GM21390 (cell line): ENCODE results near the gene PIEZO2.
A peak's percentile ranks its signal among the peaks of the same experiment; 100 is the strongest.

Experiments used
- ATAC-seq: cut with Tn5 transposase; IDR thresholded peaks from one replicate; pipeline ENCODE4 v1.9.1; 2021; ENCODE audit not compliant: unreplicated experiment

Gene PIEZO2

DNA sequence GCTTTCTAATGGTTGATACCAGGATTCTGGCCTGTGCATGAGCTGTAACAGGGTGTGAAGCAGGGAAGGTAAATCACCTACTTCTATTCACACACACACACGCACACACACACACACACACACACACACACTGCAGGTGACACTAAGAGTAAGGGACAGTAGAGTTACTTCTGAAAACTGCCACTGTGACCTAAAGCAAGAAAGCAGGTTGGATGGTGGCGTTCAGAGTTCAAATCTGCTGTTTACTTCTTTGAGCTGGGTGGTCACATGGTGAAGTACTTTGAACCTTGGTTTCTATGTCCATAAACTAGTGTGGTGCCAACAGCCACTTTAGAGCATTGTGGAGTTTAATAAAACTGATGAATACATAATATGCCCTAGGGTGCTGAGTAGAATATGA is 248.0 kb downstream of the PIEZO2 start:
- no peak for ATAC-seq

GRCh38 chr18:10900435-10900834 is 248.9 kb downstream of the PIEZO2 start:
- no peak for ATAC-seq

DNA sequence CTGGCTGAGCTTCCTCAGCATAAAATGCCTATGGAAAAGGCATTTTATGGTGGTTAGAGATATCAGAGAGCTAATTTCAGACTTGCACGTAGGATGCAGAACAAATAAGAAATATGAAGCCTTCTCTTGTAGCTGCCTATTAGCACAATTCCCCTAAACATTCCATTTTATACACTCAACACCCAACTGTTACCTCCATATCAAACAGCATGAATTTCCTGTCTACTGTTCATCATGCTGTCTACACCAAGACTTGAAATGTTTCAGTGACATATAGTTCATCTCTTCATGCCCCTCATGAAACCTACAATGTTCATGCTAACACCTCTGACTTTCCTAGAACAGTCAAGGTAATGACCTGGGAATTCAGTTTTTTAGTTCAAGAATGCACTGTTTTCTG is 249.9 kb downstream of the PIEZO2 start:
- no peak for ATAC-seq

DNA sequence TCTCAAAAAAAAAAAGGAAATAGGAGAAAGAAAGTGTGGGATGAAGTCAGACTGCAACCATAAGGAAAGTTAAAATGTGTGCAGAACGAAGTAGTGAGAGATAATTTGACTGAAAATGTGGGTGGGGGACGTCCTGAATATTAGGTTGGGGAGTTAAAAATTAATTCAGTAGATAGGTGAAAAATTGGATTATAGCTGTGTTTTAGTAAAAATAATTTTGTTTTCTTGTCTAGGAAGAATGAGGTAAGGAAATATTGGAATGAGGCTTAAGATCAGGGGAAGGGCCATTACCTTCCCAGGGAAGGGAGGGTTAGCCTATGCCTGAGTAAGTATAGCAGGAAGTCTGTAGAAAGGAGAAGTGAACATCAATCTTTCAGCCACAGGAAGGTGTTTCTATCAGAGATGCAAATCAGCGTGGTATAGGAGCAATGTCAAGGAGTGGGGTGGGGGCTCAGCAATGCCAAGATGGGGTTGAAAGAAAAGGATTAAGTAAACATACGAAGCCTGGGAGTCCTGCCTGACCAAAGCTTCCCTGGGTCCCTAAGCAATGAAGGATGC is 250.9 kb downstream of the PIEZO2 start:
- no peak for ATAC-seq

GRCh38 chr18:10896851-10897250 is 252.5 kb downstream of the PIEZO2 start:
- ATAC-seq, result no peak

GRCh38 chr18:10895976-10896375 is 253.4 kb downstream of the PIEZO2 start:
- no peak for ATAC-seq

DNA sequence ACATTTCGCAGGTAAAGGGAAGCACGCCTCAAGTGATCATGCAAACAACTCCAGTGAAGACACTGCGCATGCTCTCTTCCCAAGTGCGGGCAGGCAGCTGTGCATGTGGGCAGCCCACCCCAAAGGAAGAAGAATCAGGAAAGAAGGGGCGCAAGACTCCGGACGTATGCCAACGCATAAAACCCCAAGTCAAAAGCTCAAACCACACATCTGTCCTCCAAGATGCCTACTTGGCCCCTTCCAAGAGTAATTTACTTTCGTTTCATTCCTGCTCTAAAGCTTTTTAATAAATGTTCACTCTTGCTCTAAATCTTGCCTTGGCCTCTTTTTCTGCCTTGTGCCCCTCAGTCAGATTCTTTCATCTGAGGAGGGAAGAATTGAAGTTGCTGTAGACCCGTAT is 254.9 kb downstream of the PIEZO2 start:
- no peak for ATAC-seq

- ATAC-seq, result no peak
Observed at GRCh38 chr18:10893761-10894160, 255.6 kb downstream of the PIEZO2 start.

GRCh38 chr18:10893196-10893595 is 256.2 kb downstream of the PIEZO2 start:
- ATAC-seq, result no peak

- ATAC-seq, result no peak
Observed at GRCh38 chr18:10892786-10893185, 256.6 kb downstream of the PIEZO2 start.

DNA sequence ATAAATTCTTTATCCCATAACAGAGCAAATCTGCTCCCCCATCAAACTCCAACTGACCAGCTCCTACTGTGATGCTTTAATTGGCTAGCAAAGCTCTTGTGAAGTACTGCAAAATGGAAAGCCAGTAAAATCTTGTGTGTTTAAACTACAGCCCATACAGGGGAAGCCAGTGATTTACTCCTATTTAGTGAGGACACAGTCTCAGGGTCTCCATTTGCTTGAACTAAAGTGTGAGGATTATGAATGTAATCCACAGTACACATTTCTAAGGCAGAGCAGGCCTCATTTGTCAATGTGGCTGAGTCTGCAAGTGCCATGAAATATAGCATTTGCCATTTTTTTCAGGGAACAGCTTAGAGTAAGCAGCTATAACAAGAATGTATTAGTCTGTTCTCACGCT is 259.3 kb downstream of the PIEZO2 start:
- ATAC-seq, result no peak

DNA sequence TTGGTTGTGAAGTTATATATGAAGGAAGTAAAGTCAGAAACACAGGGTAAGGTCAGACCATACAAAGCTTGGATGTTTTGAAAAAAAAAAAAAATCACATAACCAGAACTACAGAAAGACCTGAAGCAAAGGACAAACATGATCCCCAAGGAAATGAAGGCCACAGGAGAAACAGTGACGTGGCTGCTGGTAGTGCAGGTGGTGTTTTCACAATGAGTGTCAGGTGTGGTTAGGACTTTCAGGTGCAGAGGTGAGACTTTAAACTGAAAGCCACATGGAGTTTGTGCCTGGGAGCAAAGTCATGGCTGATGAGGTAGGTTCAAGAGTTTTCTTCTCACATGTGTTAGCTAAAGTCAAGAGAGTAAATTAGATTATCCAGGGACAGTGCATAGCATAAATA is 270.7 kb downstream of the PIEZO2 start:
- peak; percentile 85 for ATAC-seq

DNA sequence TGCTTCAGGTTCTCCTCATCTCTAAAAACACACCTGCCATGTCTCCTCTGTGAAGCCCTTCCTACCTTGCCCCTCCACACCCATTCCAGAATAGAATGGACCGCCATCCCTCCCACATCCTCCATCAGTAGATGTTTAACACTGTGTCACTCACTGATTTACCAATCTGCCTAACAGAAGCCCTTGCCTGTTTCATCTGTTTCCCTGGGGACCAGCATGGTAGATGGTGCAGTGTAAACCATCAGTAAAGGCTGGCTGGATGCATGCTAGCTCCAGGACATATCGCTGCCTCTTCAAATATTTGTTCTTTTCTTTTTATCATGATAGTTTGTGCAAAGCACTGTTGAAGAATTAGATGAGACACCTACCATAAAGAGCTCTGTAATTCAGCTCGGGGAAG is 271.4 kb downstream of the PIEZO2 start:
- no peak for ATAC-seq

DNA sequence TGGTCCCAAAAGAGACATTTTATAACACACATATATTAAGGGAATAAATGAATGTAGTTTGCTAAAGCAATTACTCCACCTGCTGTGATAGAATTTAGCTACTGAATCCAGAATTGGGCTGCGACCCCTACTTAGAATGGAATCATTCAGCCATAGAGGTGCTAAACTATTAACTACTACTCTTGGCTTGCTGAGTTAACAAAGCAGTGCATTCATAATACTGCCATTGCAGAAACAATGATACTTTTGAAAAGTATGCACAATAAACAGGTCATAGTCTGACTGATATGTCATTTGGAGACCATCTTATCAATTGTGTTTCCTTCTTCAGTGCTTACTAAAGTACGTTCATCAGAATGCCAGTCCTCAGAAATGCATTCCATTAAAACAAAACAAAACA is 273.6 kb downstream of the PIEZO2 start:
- no peak for ATAC-seq

DNA sequence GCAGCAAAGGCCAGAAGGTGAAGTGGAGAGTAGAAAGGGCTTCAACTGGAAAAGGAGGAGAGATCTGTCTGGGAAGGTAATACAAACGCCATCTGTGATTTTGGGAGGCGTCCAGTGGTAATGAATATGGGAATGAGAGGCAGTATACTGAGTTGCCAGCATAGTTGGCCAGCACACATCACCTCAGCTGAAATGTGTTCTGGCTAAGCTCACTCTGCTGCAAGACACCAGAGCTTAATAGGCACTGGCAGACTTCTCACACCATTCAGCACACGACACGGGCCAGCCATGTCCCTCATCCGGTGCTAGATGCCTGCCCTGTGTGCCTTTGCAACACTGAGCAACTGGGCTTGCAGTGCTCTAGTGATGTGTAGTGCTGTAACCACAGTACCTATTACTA is 277.1 kb downstream of the PIEZO2 start:
- ATAC-seq, result no peak

DNA sequence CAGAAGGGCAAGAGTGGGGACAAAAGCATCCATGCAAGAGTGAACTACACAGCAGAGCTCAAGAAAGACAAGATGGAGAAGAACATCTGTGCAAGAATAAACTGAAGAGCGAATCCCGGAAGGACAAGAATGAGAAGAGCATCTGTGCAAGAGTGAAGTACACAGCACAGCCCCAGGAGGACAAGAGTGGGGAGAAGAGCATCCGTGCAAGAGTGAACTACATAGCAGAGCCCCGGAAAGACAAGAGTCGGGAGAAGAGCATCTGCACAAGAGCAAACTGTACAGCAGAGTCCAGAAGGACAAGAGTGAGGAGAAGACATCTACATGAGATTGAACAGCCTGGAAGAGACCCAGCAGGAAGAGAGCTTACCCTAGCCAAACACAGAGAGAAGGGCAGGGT is 284.6 kb downstream of the PIEZO2 start:
- no peak for ATAC-seq

- no peak for ATAC-seq
Observed at GRCh38 chr18:10863026-10863425, 286.3 kb downstream of the PIEZO2 start.

DNA sequence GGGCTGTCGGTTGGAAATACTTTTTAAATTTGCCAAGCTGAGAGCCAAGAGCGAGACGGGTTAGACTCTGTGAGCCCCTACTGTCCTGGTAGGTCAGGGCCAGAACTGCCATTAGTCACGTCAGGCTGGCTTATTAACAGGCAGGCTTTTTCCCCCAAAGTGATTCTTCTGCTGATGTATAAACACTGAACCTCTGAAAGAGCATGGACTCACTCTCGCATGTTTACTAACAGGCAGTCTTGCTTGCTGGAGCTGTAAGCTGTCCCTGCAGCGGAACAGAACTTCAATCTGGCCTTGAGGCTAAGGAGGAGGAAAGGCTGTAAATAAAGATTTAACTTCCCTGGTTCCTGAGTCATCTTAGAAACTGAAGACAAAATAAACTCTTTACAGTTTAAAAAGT is 288.4 kb downstream of the PIEZO2 start:
- ATAC-seq, result no peak

DNA sequence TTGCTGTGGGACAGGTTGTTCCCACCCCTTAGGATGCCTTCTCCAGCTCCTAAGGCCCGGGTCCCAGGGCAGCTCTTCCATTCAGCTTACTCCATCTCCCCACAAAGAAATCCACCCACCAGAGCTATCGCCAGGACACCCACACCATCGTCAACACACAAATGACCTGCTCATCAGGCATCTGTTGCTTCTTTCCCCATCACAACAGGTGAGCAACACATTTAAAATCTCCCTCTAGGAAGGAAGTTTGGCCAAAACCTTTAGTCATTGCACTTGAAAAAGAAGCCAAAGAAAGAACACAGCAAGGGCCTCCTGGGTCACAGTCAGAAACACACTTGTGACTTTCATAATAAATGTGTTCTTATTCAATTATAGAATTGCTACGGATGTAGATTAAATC is 289.0 kb downstream of the PIEZO2 start:
- ATAC-seq, result no peak

DNA sequence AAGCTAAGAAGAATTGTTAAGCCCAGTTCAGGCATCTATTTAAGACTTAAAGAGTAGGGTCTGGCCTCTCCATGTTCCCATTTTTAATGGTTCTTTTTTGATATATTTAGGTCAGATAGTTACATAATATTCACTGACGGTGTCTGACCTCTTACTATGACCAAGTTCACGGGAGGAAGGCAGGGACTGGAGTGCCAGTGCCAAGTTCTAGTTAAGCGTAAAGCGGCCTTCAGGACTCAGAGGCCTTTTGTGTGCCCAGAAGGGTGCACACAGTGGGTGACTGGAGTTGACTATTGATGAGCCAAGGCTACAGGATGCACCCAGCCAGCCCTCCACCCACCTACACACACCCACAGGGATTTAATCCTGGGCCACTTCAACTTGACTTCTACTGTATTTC is 290.9 kb downstream of the PIEZO2 start:
- ATAC-seq, result no peak

DNA sequence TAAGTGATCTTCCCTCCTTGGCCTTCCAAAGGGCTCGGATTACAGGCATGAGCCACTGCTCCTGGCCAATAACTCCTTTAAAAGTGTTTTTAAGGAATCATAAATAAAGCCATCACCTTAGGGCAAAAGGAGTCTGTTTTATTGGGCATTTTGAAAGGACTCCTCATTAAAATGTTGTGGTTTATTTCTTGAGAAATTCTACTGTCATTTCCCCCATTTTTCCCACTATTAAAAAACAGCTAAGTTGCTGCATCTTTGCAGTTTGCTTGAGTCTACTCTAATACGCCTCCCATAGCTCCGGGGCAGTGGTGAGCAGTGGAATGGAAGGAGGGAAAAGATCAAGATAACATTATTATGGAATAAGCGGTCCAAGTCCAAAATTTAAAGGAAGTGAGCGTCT is 293.2 kb downstream of the PIEZO2 start:
- ATAC-seq, result no peak

DNA sequence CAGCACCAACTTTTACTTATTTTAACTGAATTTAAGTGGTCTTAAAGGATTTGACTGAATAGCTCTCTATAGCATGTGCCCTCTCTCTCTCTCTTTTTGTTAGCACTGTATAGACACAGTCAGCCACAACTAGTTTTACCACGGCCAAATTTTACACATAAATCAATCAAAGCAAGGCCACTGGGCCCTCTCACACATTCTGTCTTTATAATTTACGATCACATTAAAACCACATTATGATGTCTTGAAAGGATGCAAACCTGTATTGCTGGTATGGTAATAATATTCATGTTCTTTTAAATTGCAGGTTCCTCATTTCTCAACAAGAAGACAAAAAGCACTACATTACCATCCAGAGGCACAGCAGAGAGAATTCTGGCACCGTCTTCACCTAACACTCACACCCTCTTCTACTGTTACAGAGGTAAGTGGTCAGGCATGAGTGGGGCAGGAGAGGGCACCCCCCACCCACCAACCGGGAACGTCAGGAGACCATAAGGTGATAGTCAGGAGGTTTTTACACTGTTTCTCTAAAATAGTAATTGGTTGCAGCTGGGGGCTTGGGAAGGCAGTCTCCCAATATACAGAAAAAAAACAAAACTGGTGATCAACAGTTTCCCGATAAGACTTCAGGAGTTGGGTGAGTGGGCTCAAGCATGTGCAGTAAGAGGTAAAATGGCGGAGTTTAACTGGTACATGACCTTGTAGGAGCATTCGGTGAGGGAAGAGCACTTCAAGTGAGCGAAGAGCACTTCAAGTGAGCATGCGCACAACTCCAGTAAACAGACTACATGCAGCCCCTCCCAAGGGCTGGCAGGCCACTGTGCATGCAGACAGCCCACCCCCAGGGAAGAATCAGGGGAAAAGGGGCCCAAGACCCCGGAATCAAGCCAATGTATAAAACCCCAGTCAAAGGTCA is 296.7 kb downstream of the PIEZO2 start:
- ATAC-seq, result no peak

- ATAC-seq, result no peak
Observed at GRCh38 chr18:10851824-10852319, 297.5 kb downstream of the PIEZO2 start.
